Adipose tissue (tissue), 3 donors: ENCODE data around the gene CALN1. TPM values are rescaled to one million over a fixed set of nuclear protein-coding genes. Genes with fewer than 3 reads are reported as not detected.
"Not testable (repeated sequence)": the region's sequence is repeated elsewhere in the genome, so short reads cannot be mapped to it uniquely, and the experiment has no call there.

Experiments used
- H3K27ac ChIP-seq: one replicate; pipeline ENCODE4 v1.5.1; 2013; ENCODE audit warnings: low read depth, low read length
- WGBS, 3 donors: extraction: QIAGEN DNeasy Blood & Tissue Kit; methylation state at CpG; one replicate each; pipeline ENCODE4 v1.1.7; 2013; 5-methylcytosine and 5-hydroxymethylcytosine counted together
- polyA plus RNA-seq, 3 donors: library from polyadenylated mRNA; stranded (reverse); fragments of 200-250 nt; gene quantifications; one replicate each; pipeline ENCODE4 v1.2.3, GENCODE V29; 2013
- donor health status: healthy with polysubstance abuse.
- donor health status: Bipolar disorder and iron deficiency.
- donor health status: healthy.

CALN1 gene
- polyA plus RNA-seq, 3 donors: 0.12 TPM; not detected in 2

- WGBS, 3 donors: 78 to 84% (median 79%) methylated on average over 6 of the region's 6 CpGs
- no peak overlapping the region for H3K27ac ChIP-seq
These were observed 168.8 kb downstream of the CALN1 start for GRCh38 chr7:72243329-72243728.

- no peak overlapping the region for H3K27ac ChIP-seq
- 69 to 80% (median 75%) methylated on average over 5 of the region's 5 CpGs for WGBS, 3 donors
These were observed 176.8 kb downstream of the CALN1 start for GRCh38 chr7:72235351-72235750.

- 65 to 69% (median 67%) methylated on average over 3 of the region's 3 CpGs for WGBS, 3 donors
- H3K27ac ChIP-seq: no peak overlapping the region
These were observed 178.1 kb downstream of the CALN1 start for GRCh38 chr7:72234086-72234485.

- WGBS, 3 donors: 71 to 81% (median 74%) methylated on average over 4 of the region's 4 CpGs
These were observed 181.9 kb downstream of the CALN1 start for GRCh38 chr7:72230281-72230680.

GRCh38 chr7:72223351-72223750 lies 188.8 kb downstream of the CALN1 start:
- no peak overlapping the region for H3K27ac ChIP-seq
- whole genome bisulfite sequencing, 3 donors: 55 to 70% (median 68%) methylated on average over 2 of the region's 2 CpGs

More at GRCh38 chr7:72230281-72230680, 181.9 kb downstream of the CALN1 start:
- no peak overlapping the region for H3K27ac ChIP-seq

GRCh38 chr7:72222136-72222535 lies 190.0 kb downstream of the CALN1 start:
- H3K27ac ChIP-seq: no peak overlapping the region
- 85 to 93% (median 91%) methylated on average over 5 of the region's 5 CpGs for WGBS, 3 donors

- WGBS, 3 donors: 93 to 97% (median 94%) methylated on average over 7 of the region's 7 CpGs
These were observed 192.6 kb downstream of the CALN1 start for GRCh38 chr7:72219500-72219899.

GRCh38 chr7:72217151-72217550 lies 195.0 kb downstream of the CALN1 start:
- 53 to 71% (median 61%) methylated on average over 5 of the region's 5 CpGs for WGBS, 3 donors
- no peak overlapping the region for H3K27ac ChIP-seq

More at GRCh38 chr7:72219500-72219899, 192.6 kb downstream of the CALN1 start:
- H3K27ac ChIP-seq: no peak overlapping the region

- 78 to 82% (median 79%) methylated on average over 5 of the region's 5 CpGs for WGBS, 3 donors
- no peak overlapping the region for H3K27ac ChIP-seq
These were observed 198.4 kb downstream of the CALN1 start for GRCh38 chr7:72213769-72214168.

- H3K27ac ChIP-seq: no peak overlapping the region
- 76 to 90% (median 84%) methylated on average over 7 of the region's 7 CpGs for WGBS, 3 donors
These were observed 199.1 kb downstream of the CALN1 start for GRCh38 chr7:72213081-72213480.

- WGBS, 3 donors: 89 to 92% (median 91%) methylated on average over 3 of the region's 3 CpGs
- no peak overlapping the region for H3K27ac ChIP-seq
These were observed 201.0 kb downstream of the CALN1 start for GRCh38 chr7:72211175-72211574.

- H3K27ac ChIP-seq: not testable (repeated sequence)
These were observed 203.1 kb downstream of the CALN1 start for GRCh38 chr7:72209006-72209405.

- 89 to 93% (median 90%) methylated on average over 9 of the region's 9 CpGs for WGBS, 3 donors
- H3K27ac ChIP-seq: no peak overlapping the region
These were observed 216.0 kb downstream of the CALN1 start for GRCh38 chr7:72196176-72196575.

GRCh38 chr7:72190919-72191318 lies 221.2 kb downstream of the CALN1 start:
- 81 to 93% (median 92%) methylated on average over 10 of the region's 10 CpGs for WGBS, 3 donors
- H3K27ac ChIP-seq: no peak overlapping the region

GRCh38 chr7:72190146-72190545 lies 222.0 kb downstream of the CALN1 start:
- H3K27ac ChIP-seq: no peak overlapping the region
- 82 to 88% (median 83%) methylated on average over 8 of the region's 8 CpGs for WGBS, 3 donors

- WGBS, 3 donors: 77 to 90% (median 87%) methylated on average over 4 of the region's 4 CpGs
- no peak overlapping the region for H3K27ac ChIP-seq
These were observed 225.0 kb downstream of the CALN1 start for GRCh38 chr7:72187179-72187578.

- WGBS, 3 donors: 72 to 76% (median 73%) methylated on average over 9 of the region's 9 CpGs
These were observed 228.3 kb downstream of the CALN1 start for GRCh38 chr7:72183835-72184234.

GRCh38 chr7:72182036-72182435 lies 230.1 kb downstream of the CALN1 start:
- H3K27ac ChIP-seq: no peak overlapping the region
- 71 to 82% (median 82%) methylated on average over 4 of the region's 4 CpGs for WGBS, 3 donors

More at GRCh38 chr7:72183835-72184234, 228.3 kb downstream of the CALN1 start:
- no peak overlapping the region for H3K27ac ChIP-seq

GRCh38 chr7:72176875-72177274 lies 235.3 kb downstream of the CALN1 start:
- WGBS, 3 donors: 86 to 88% (median 87%) methylated on average over 5 of the region's 5 CpGs
- no peak overlapping the region for H3K27ac ChIP-seq

GRCh38 chr7:72170475-72170874 lies 241.7 kb downstream of the CALN1 start:
- H3K27ac ChIP-seq: no peak overlapping the region
- 71 to 81% (median 73%) methylated on average over 3 of the region's 3 CpGs for WGBS, 3 donors

- WGBS, 3 donors: 85 to 89% (median 88%) methylated on average over 2 of the region's 2 CpGs
- H3K27ac ChIP-seq: no peak overlapping the region
These were observed 248.9 kb downstream of the CALN1 start for GRCh38 chr7:72163271-72163670.
